HG02970 (cell line): ENCODE data around the gene PPL.
"Not testable (repeated sequence)": the region's sequence is repeated elsewhere in the genome, so short reads cannot be mapped to it uniquely, and the experiment has no call there.

ENCODE experiments used
- ATAC-seq: cut with Tn5 transposase; IDR thresholded peaks from one replicate; pipeline ENCODE4 v1.9.1; 2021; ENCODE audit warnings: mild to moderate bottlenecking, moderate library complexity, moderate number of reproducible peaks; ENCODE audit not compliant: unreplicated experiment, low FRiP score

The PPL gene

GRCh38 chr16:4936991-4937781, at the start of gene PPL:
Gene PPL (minus strand): TSS chr16:4937148. CDS start chr16:4937045, 103 bp downstream.
- no peak for ATAC-seq

GRCh38 chr16:4984174-4984990, 47.4 kb upstream of the PPL start:
- ATAC-seq: no peak

- no peak for ATAC-seq
These were observed 45.3 kb upstream of the PPL start for GRCh38 chr16:4982056-4982867.

GRCh38 chr16:4981473-4981872, 44.5 kb upstream of the PPL start:
- no peak for ATAC-seq

- ATAC-seq: no peak
These were observed 43.7 kb upstream of the PPL start for GRCh38 chr16:4980691-4981090.

GRCh38 chr16:4979736-4980660, 43.0 kb upstream of the PPL start:
- ATAC-seq: no peak

GRCh38 chr16:4979164-4979563, 42.2 kb upstream of the PPL start:
- no peak for ATAC-seq

- ATAC-seq: no peak
These were observed 39.7 kb upstream of the PPL start for GRCh38 chr16:4976611-4977145.

- ATAC-seq: no peak
These were observed 39.1 kb upstream of the PPL start for GRCh38 chr16:4976079-4976478.

GRCh38 chr16:4972938-4973587, 36.1 kb upstream of the PPL start:
- ATAC-seq: no peak

- ATAC-seq: no peak
These were observed 33.1 kb upstream of the PPL start for GRCh38 chr16:4970010-4970409.

- no peak for ATAC-seq
These were observed 32.0 kb upstream of the PPL start for GRCh38 chr16:4968879-4969483.

GRCh38 chr16:4968278-4968677, 31.3 kb upstream of the PPL start:
- ATAC-seq: not testable (repeated sequence)

GRCh38 chr16:4966736-4967453, 29.9 kb upstream of the PPL start:
- no peak for ATAC-seq

- ATAC-seq: not testable (repeated sequence)
These were observed 26.6 kb upstream of the PPL start for GRCh38 chr16:4963527-4963926.

GRCh38 chr16:4962716-4963115, 25.8 kb upstream of the PPL start:
- no peak for ATAC-seq

- ATAC-seq: no peak
These were observed 23.6 kb upstream of the PPL start for GRCh38 chr16:4960579-4960978.
